HG03565 (cell line): ENCODE measurements around the gene ATMIN.

Source experiments
- ATAC-seq: cut with Tn5 transposase; IDR thresholded peaks from one replicate; pipeline ENCODE4 v1.9.1; 2021; ENCODE audit warnings: mild to moderate bottlenecking, moderate library complexity; ENCODE audit not compliant: unreplicated experiment

The ATMIN gene

DNA sequence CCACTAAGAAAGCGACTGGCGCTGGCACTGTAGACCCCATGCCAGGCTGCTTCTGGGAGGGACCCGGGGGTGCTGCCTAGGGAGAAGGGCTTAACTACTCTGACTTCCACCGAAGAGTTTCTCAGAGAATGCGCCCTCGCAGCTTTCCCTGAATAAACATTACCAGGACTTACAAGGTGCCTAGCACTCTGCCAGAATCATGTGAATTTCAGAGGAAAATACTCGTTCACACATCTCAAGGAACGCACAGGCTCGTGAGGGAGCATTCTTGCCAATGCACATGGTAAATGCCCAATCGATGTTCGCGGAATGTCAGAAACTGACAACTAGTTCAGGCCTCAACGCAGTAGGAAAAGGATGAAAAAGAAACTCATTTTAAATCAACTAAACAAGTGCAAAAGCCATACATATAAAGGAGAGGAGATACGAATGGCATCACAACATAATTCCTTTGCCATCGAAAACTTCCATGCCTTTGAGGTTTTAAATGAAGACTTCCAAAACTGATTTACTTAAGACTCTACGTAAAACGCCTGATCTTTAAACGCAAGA, 30.0 kb upstream of the ATMIN start:
- no peak for ATAC-seq

DNA sequence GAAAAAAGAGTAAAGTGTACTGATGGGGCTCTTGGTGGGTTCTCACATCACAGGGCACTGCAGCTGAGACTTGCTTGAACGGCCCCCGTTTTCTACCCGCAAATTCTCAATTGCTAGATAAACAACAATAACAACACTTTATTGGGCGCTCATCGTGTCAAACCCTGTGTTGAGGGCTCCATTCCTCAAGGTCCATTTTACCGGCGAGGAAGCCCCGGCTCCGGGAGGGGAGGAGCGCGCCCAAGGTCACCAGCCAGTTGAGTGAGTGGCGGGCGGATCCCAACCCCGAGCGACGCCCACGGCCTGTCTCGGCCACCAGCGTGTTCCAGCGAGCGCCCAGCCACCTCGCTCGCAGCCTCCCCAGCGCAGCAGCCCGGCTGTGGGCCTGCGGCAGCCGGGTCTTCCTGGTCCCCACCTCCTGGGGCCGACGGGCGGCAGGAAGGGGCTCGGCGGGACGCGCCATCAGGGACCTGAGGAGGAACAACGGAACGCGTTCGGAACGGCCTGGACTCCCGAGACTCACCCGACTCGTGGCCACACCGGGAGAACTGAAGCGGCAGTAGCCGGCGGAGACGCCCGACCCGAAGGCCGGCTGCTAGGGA, 29.3 kb upstream of the ATMIN start:
- peak; percentile 22 for ATAC-seq

GRCh38 chr16:81006813-81007695, 28.6 kb upstream of the ATMIN start, which contains the start of the genes CENPN and CMC2:
Gene CENPN, plus strand, starts transcription at chr16:81007214. Its CDS starts 4,726 bp downstream, at chr16:81011940.
Gene CMC2, minus strand, starts transcription at chr16:81006885. Its CDS starts 9,491 bp downstream, at chr16:80997394.
- ATAC-seq: peak; percentile 69

DNA sequence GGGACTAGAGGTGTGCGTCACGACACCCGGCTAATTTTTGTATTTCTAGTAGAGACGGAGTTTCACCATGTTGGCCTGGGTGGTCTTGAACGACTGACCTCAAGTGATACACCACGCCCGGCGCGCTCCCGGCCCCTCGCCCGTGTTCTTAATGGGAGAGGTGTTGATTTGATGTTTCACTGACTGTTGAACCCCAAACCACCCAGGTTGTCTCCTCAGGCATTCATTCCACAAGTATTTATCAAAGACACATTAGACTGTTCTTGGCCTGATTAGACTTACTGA, 27.2 kb upstream of the ATMIN start:
- ATAC-seq: no peak

DNA sequence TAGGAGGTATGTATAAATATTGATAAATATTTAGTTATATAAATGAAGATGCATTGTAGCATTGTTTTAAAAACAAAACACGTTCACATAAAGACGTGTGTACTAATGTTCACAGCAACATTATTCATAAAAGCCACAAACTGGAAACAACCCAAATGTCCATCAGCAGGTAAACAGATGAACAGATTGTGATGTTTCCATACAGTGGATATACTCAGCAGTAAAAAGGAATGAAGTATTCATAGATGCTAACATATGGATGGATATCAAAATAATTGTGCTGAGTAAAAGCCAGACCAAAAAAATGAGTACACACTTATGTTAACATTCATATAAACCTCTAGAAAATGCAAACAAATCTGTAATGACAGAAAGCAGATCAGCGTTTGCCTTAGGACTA, 22.7 kb upstream of the ATMIN start:
- no peak for ATAC-seq

- no peak for ATAC-seq
Observed at GRCh38 chr16:81014672-81015071, 21.0 kb upstream of the ATMIN start.

DNA sequence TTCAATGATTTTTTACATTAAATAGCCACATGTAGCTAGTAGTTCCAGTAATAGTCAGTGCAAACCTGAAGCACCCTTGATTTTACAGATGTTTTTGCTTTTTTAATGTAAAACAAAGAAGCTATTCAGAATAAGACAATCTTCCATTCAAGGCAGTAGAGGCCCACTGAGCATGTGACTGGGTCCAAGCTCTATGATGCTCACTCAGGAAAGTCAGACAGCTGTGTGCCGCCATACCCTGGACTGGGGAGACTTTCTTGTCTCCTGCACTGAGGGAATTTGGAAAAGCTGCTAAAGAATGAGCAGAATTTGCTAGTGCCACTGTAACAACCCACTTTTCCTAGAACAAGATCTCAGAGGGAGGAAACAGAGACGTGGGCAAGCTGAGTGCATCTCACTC, 17.1 kb upstream of the ATMIN start:
- ATAC-seq: no peak

DNA sequence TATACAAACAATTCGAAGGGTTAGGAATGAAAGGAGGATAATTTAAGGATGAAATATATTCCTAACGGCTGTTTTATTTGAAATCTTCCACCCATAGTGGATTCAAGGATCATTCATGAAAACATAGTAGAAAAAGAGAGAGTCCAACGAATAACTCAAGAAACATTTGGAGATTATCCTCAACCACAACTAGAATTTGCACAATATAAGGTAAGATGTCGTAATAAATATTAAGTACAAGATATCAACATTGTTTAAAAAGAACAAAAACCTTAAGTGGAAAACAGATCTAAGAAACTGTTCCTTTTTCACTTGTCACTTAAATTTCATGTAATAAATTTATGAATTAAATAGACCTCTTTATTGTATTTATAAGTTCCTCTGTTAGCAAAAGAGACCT, 9.2 kb upstream of the ATMIN start:
- ATAC-seq: no peak

- no peak for ATAC-seq
Observed at GRCh38 chr16:81029930-81030604, 5.6 kb upstream of the ATMIN start.

GRCh38 chr16:81035975-81036750, 521 bp downstream of the ATMIN start:
- peak; percentile 35 for ATAC-seq

DNA sequence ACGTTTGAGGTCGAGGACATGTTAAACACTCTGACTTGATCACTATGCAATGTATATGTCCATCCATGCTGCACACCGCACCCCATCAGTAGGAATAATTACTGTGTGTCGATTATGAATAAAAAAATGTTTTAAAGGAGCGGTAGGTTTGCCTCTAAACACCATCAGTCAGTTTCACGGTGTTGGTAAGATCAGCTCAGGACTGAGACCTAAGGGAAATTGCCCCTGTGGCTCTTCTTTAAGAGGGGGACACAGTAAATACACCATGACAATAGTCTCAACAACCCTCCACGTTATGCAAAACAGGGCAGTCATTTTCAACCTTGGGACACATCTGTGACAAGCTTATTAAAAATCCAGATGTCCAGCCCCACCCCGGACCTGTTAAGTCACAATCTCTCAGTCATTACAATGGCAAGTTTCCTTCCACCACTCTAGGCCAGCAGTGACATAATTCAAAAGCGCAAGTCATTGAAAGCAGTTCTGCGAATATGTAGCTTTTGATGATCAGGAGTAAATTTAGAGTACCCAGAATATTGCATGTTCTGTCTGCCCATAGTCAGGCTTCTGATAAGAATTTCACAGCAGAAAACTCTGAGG, 1.2 kb downstream of the ATMIN start:
- no peak for ATAC-seq

DNA sequence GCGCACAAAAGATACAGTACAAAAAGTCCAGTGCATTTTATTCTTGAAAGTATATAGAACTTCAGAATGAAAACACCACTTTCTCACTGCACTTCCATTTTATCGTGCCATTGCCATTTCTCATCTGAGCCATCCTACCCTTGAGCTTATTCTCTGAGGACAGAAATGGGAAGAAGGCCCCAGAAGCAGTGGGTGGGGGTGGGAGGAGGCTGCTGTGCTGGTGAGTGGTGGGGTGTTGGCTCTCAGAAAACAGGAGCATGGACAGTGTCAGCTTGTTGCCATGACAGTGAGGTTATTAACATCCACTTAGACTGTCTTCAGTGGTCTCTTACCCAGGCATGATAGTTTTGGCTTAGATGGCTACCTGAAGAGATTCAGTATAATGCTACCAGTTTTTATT, 4.5 kb downstream of the ATMIN start:
- ATAC-seq: no peak

GRCh38 chr16:81040842-81041241, 5.2 kb downstream of the ATMIN start:
- ATAC-seq: no peak

GRCh38 chr16:81041696-81042095, 6.1 kb downstream of the ATMIN start:
- ATAC-seq: no peak

DNA sequence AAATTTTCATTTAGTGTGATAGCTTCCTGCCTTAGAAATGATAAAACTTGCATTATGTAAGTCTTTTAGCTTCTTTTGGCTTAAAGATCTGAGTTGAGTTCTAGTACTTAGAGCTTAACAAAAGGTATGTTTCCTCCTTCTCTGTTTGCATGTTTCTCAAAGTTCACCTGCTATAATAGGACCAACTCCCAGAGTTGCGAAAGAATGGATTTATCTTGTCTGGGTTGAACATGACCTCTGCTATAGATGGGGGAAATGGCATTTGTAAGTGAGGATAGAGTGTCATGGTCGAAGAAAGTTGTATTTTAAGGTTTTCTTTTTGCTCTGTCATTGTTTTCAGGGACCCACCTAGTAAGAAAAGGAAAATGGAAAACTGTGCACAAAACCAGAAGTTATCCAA, 7.2 kb downstream of the ATMIN start:
- no peak for ATAC-seq

DNA sequence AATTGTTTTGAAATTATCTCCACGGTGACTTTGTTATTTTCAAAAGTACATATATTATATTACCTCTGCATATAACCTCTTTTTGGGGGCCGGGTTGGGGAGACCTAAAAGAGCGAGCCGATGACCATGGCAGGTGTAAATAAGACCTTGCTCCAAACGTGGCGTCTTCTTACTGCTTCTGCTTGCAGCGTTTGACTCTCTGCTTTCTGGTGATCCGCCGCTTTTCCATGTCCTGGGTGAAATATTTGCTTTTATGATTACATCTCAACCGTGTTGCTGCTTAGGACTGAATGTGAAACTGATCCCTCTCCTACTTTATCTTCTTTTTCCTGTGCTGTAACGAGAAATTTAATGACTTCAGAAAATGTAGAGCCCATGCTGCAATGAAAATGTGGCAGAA, 18.1 kb downstream of the ATMIN start:
- no peak for ATAC-seq

DNA sequence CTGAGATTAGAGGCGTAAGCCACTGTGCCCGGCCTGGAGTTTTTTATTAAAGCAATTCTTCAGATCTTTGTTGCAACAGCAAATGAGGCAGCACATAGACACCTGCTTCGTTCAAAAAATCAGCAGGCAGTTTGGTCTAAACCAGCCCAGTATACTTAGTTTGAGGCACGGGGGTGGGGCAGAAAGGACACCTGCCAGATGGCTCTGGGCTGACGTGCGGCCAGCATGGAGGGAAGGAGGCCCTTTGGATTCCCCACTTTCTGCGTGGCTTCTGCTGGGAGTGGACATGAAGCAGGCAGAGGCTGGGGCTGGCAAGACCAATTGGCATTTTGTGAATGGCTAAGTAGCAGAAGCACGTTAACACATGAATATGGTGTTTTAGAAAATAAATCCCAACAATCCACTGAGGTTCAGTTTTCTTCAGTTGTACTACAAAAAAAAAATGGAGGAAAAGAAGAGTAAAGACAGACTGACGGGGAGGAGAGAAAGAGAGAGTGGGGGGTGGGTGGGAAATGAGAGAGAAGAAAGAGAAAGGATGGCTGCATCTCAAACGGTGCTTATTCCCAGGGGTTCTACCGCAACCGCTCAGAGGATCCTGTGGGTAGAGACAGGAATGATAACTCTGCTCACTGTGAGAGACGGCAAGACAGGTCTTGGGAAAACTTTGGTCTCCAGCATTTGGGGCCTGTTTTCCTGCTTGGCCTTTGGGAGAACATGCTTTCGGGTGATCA, 25.1 kb downstream of the ATMIN start:
- ATAC-seq: no peak

- ATAC-seq: no peak
Observed at GRCh38 chr16:81061307-81061640, 25.6 kb downstream of the ATMIN start.

DNA sequence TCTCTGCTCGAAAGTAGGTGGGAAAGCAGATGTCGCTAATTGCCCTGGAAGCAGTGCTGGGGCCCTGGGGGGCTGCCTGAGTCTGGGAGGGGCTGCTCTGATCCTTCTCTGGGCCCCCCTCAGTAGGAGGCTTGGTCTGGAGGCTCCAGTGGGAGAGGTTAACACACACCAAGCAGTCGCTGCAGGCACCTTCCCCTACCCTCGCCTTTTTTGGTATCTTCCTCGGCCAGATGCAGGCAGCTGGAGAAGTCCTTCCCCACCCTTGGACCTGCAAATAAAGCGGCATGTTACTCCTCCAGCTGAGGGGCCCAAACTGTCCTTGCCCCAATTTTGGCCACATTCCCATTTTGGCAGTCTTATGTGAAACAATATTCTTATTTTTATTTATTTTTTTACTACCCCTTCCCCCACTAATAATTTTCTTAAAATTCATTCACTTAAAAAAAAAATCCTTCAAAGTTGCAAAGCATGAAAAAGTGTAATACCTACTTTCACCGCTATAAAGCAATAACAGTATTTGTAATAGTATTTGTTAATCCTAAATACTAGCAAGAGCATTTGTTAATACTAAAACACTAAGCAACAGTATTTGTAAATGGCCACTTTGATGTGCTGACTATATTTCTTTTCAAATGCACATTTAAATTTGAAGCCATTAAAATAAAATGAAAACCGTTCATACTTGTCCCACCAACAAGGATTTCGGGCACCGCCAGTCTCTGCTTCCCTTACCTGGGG, 26.4 kb downstream of the ATMIN start:
- no peak for ATAC-seq
